HG03520 (cell line): Measurements from ENCODE around the gene SPRN.
"Not testable (repeated sequence)": the region's sequence is repeated elsewhere in the genome, so short reads cannot be mapped to it uniquely, and the experiment has no call there.

Experiments used
- ATAC-seq: cut with Tn5 transposase; IDR thresholded peaks from one replicate; pipeline ENCODE4 v1.9.1; 2021; ENCODE audit warnings: mild to moderate bottlenecking, moderate library complexity; ENCODE audit not compliant: unreplicated experiment

SPRN gene

GRCh38 chr10:133440633-133441285 is 16.3 kb upstream of the SPRN start:
- ATAC-seq: no peak

GRCh38 chr10:133439517-133440461 is 15.4 kb upstream of the SPRN start:
- no peak for ATAC-seq

- ATAC-seq: no peak
Measured at GRCh38 chr10:133438711-133439273, 14.4 kb upstream of the SPRN start.

- not testable (repeated sequence) for ATAC-seq
Measured at GRCh38 chr10:133432789-133433188, 8.4 kb upstream of the SPRN start.

GRCh38 chr10:133431888-133432613 is 7.6 kb upstream of the SPRN start:
- not testable (repeated sequence) for ATAC-seq

- not testable (repeated sequence) for ATAC-seq
Measured at GRCh38 chr10:133429571-133429970, 5.1 kb upstream of the SPRN start.

- ATAC-seq: not testable (repeated sequence)
Measured at GRCh38 chr10:133424102-133424501, 323 bp downstream of the SPRN start.

- ATAC-seq: no peak
Measured at GRCh38 chr10:133422807-133423771, 1.3 kb downstream of the SPRN start.

GRCh38 chr10:133422223-133422806 is 2.1 kb downstream of the SPRN start:
- no peak for ATAC-seq

GRCh38 chr10:133421336-133422222 is 2.8 kb downstream of the SPRN start:
- ATAC-seq: no peak

GRCh38 chr10:133420579-133420978 is 3.8 kb downstream of the SPRN start:
- ATAC-seq: no peak

GRCh38 chr10:133420028-133420427 is 4.4 kb downstream of the SPRN start:
- no peak for ATAC-seq

- ATAC-seq: no peak
Measured at GRCh38 chr10:133419211-133419950, 5.0 kb downstream of the SPRN start.

GRCh38 chr10:133418289-133418993 is 6.0 kb downstream of the SPRN start:
- no peak for ATAC-seq

GRCh38 chr10:133415752-133416151 is 8.7 kb downstream of the SPRN start:
- no peak for ATAC-seq

GRCh38 chr10:133414401-133414800 is 10.0 kb downstream of the SPRN start:
- ATAC-seq: not testable (repeated sequence)

GRCh38 chr10:133412381-133412711 is 12.1 kb downstream of the SPRN start:
- ATAC-seq: no peak
